Endothelial cell of umbilical vein (primary cell): Measurements from ENCODE around the gene PBOV1. TPM values are rescaled to one million over a fixed set of nuclear protein-coding genes. Genes with fewer than 3 reads are reported as not detected.

Experiments
- BruUV-seq: library from RNA; stranded (reverse); fragments of 400-500 nt; replicated peaks from 2 replicates; lab custom pipeline; 2021; lab: Mats Ljungman, UMichigan
- CTCF ChIA-PET: fragments of 300-600, 350-600 bp; sonication (Branson Sonifier 250); formaldehyde crosslinking; loops from one replicate; lab custom pipeline; 2021; ENCODE audit warnings: antibody characterized with exemption, inconsistent platforms; lab: Charles Lee
- POLR2A ChIA-PET: fragments of 300-600, 350-600 bp; sonication (Branson Sonifier 250); formaldehyde crosslinking; loops from one replicate; lab custom pipeline; 2021; ENCODE audit warnings: antibody characterized with exemption, inconsistent platforms; lab: Charles Lee
- DNase-seq: peaks from one replicate; pipeline ENCODE4 v3.0.0-alpha.2; 2011; ENCODE audit warnings: low read depth, low spot score
- FAIRE-seq: peaks from 2 replicates; lab custom pipeline; 2011; peaks lifted over from hg19 to GRCh38; lab: Jason Lieb, UNC
- H2AFZ ChIP-seq: 2 replicates; pipeline ENCODE4 v1.6.0; 2012; ENCODE audit warnings: low read depth, low read length, control low read depth, inconsistent platforms
- H3K27ac ChIP-seq: 2 replicates; pipeline ENCODE4 v1.5.1; 2011; ENCODE audit warnings: low read depth, mild to moderate bottlenecking, control low read depth, low read length, moderate library complexity; ENCODE audit not compliant: insufficient read depth
- H3K27me3 ChIP-seq, 2 experiments: 2 replicates each; pipeline versions ENCODE4 v1.6.0 to v1.6.1; 2011; ENCODE audit warnings: low read length in 2 of 2, mixed read lengths in 1 of 2; ENCODE audit not compliant: control insufficient read depth in 2 of 2, insufficient read depth in 2 of 2
- H3K36me3 ChIP-seq, 2 experiments: 2 replicates in 1 of 2; 3 replicates in 1 of 2; pipeline ENCODE4 v1.5.1; 2011; ENCODE audit warnings: low read length in 2 of 2, mild to moderate bottlenecking in 1 of 2, moderate library complexity in 1 of 2; ENCODE audit not compliant: control insufficient read depth in 2 of 2, insufficient read depth in 2 of 2; ENCODE audit errors: extremely low read depth in 1 of 2
- H3K4me1 ChIP-seq: 3 replicates; pipeline ENCODE4 v1.5.1; 2011; ENCODE audit warnings: mild to moderate bottlenecking, low read length; ENCODE audit not compliant: control insufficient read depth, insufficient read depth; ENCODE audit errors: extremely low read depth
- H3K4me2 ChIP-seq: 2 replicates; pipeline ENCODE4 v1.6.1; 2011; ENCODE audit warnings: low read length, control low read depth, mixed read lengths; ENCODE audit not compliant: insufficient read depth
- H3K4me3 ChIP-seq, 3 experiments: fragments of 200-600 bp in 1 of 3; sonication (generic), shearing (Covaris generic) in 1 of 3; replicated peaks in 1 of 3; 2 replicates each; pipeline ENCODE4 v1.5.1; 2011 to 2016; ENCODE audit warnings: control low read depth in 3 of 3, low read length in 3 of 3, mild to moderate bottlenecking in 2 of 3, inconsistent platforms in 1 of 3, low read depth in 1 of 3, moderate library complexity in 1 of 3; ENCODE audit not compliant: insufficient read depth in 1 of 3
- H3K79me2 ChIP-seq: 2 replicates; pipeline ENCODE4 v1.6.0; 2012; ENCODE audit warnings: low read length, inconsistent platforms; ENCODE audit not compliant: control insufficient read depth, insufficient read depth
- H3K9ac ChIP-seq: replicated peaks from 2 replicates; pipeline ENCODE3; 2011; ENCODE audit warnings: low read length, control low read depth; ENCODE audit not compliant: insufficient read depth; ENCODE audit errors: extremely low read depth
- H3K9me1 ChIP-seq: replicated peaks from 3 replicates; pipeline ENCODE4 v1.6.0; 2011; ENCODE audit warnings: mild to moderate bottlenecking, low read length; ENCODE audit not compliant: control insufficient read depth, insufficient read depth; ENCODE audit errors: extremely low read depth
- H3K9me3 ChIP-seq: replicated peaks from 2 replicates; pipeline ENCODE4 v1.5.1; 2012; ENCODE audit warnings: low read length, inconsistent platforms; ENCODE audit not compliant: control insufficient read depth, insufficient read depth
- H4K20me1 ChIP-seq: replicated peaks from 2 replicates; pipeline ENCODE3; 2011; ENCODE audit warnings: mild to moderate bottlenecking, low read length; ENCODE audit not compliant: control insufficient read depth, insufficient read depth; ENCODE audit errors: extremely low read depth
- CTCF ChIP-seq, 2 donors: IDR thresholded peaks; 1 replicate in 1 of 2; 2 replicates in 1 of 2; pipeline ENCODE4 v1.5.1; 2011; ENCODE audit warnings: low read length in 2 of 2, mild to moderate bottlenecking in 2 of 2, moderate library complexity in 2 of 2, control low read depth in 1 of 2, inconsistent platforms in 1 of 2, low read depth in 1 of 2; ENCODE audit not compliant: insufficient read depth in 1 of 2; ENCODE audit errors: extremely low read depth in 1 of 2
- EZH2 ChIP-seq: IDR thresholded peaks from 2 replicates; pipeline ENCODE4 v1.6.1; 2012; ENCODE audit warnings: borderline replicate concordance, low read depth, mild to moderate bottlenecking, moderate library complexity, low read length, inconsistent platforms; ENCODE audit not compliant: severe bottlenecking
- GATA2 ChIP-seq: IDR thresholded peaks from 2 replicates; pipeline ENCODE4 v1.7.0; 2011; ENCODE audit warnings: low read depth, mild to moderate bottlenecking, moderate library complexity, mixed read lengths, low read length; ENCODE audit not compliant: insufficient read length, insufficient read depth
- MYC ChIP-seq: IDR thresholded peaks from one replicate; pipeline ENCODE4 v1.6.1; 2011; ENCODE audit warnings: mild to moderate bottlenecking, low read depth, low read length
- POLR2AphosphoS5 ChIP-seq: IDR thresholded peaks from 2 replicates; pipeline ENCODE4 v1.6.1; 2012; ENCODE audit warnings: low read depth, mild to moderate bottlenecking, control low read depth, low read length, moderate library complexity; ENCODE audit not compliant: insufficient read depth
- dilution Hi-C: fragments of 300-500 bp; cut with MboI; formaldehyde crosslinking; loops from one replicate; pipeline ENCODE4 v1.15.0; 2019; ENCODE audit warnings: low sequenced_read_pairs; ENCODE audit not compliant: extremely low pct_ligation_motif_present
- intact Hi-C: fragments of 100-400 bp; cut with micrococcal nuclease; formaldehyde crosslinking; loops from one replicate; pipeline ENCODE4 v1.10.0; 2022
- polyA plus RNA-seq, 4 experiments: library from polyadenylated mRNA; depleted of rRNA in 3 of 4; stranded (reverse) in 3 of 4; unstranded in 1 of 4; fragments of >200 nt; gene quantifications; 2 replicates each; pipeline versions ENCODE4 v1.2.1 to v1.2.3, GENCODE V29; 2011 to 2012; ENCODE audit warnings: missing spikeins in 1 of 4
- total RNA-seq: library from RNA; stranded (reverse); gene quantifications from 2 replicates; pipeline ENCODE4 v1.2.3, GENCODE V29; 2021

The PBOV1 gene
- total and polyA plus RNA-seq, 2 donors (not counting 3 experiments of a cell fraction or from before 2014, with no cell fraction given) = not detected

- intact Hi-C loops = no loop called here
- no peak for DNase-seq
- CTCF ChIA-PET = no interaction called here
These were observed 35.4 kb upstream of the PBOV1 start for GRCh38 chr6:138253731-138254130.

More at GRCh38 chr6:138253731-138254130, 35.4 kb upstream of the PBOV1 start:
- no peak overlapping the region for H3K4me3 ChIP-seq
- no peaks in the 10 kb centered on the region for H3K4me1 ChIP-seq
- no peak overlapping the region for H2AFZ ChIP-seq
- H3K9ac ChIP-seq = no peak overlapping the region
- POLR2A ChIA-PET = interaction anchor here (0.6 kb wide), 1 partner anchor 21 kb away, joined by 5 read pairs; no protein-coding TSS in a partner anchor
- dilution Hi-C loops = no loop called here
- TF ChIP-seq GATA2 (no peak), MYC (no peak), CTCF (IDR thresholded peaks at IDR 0.05; ENCODE audit: extremely low read depth in 1 of 2, insufficient read depth in 1 of 2, low read depth in 1 of 2, low read length in 2 of 2) (no peak), EZH2 (no peak), POLR2AphosphoS5 (no peak)
- BruUV-seq = no TSS peak
- H3K9me3 ChIP-seq = no peaks in the 10 kb centered on the region
- no peaks in the 10 kb centered on the region for H3K79me2 ChIP-seq
- H3K27ac ChIP-seq = no peak overlapping the region
- H3K36me3 ChIP-seq = no peaks in the 10 kb centered on the region
- no peaks in the 10 kb centered on the region for H4K20me1 ChIP-seq
- no peaks in the 10 kb centered on the region for H3K9me1 ChIP-seq
- no peak overlapping the region for H3K4me2 ChIP-seq
- FAIRE-seq = no peak
- H3K27me3 ChIP-seq = no peaks in the 10 kb centered on the region
